Nephron (organoid): Measurements from ENCODE around the gene SLC6A3.

ENCODE experiments used
- H3K27ac Mint-ChIP-seq, 3 experiments: 2 replicates each; pipeline ENCODE4 v1.8.0; 2020; ENCODE audit warnings: mixed read lengths in 3 of 3, mild to moderate bottlenecking in 2 of 3, moderate library complexity in 1 of 3
- H3K27me3 Mint-ChIP-seq: 2 replicates; pipeline ENCODE4 v1.8.0; 2021; ENCODE audit warnings: low read depth, mild to moderate bottlenecking, moderate library complexity, mixed read lengths
- H3K36me3 Mint-ChIP-seq: 2 replicates; pipeline ENCODE4 v1.8.0; 2020; ENCODE audit warnings: low read depth, mixed read lengths
- H3K4me1 Mint-ChIP-seq: 2 replicates; pipeline ENCODE4 v1.8.0; 2020; ENCODE audit warnings: mixed read lengths
- H3K4me3 Mint-ChIP-seq, 3 experiments: 2 replicates each; pipeline ENCODE4 v1.8.0; 2020; ENCODE audit warnings: mild to moderate bottlenecking in 3 of 3, mixed read lengths in 3 of 3, moderate library complexity in 2 of 3
- H3K9me3 Mint-ChIP-seq: 2 replicates; pipeline ENCODE4 v1.8.0; 2020; ENCODE audit warnings: mixed read lengths
- CTCF ChIP-seq, 3 experiments: fragments of 200-600 bp; sonication (generic); IDR thresholded peaks; one replicate each; pipeline ENCODE4 v1.5.0; 2021; ENCODE audit warnings: antibody characterized with exemption in 3 of 3; ENCODE audit not compliant: unreplicated experiment in 3 of 3

The SLC6A3 gene

GRCh38 chr5:1467341-1468246, 22.4 kb upstream of the SLC6A3 start:
- Mint-ChIP-seq H3K27me3 (no peaks in the 10 kb centered on the region), H3K4me3 (no peak overlapping the region), H3K36me3 (peaks cover 46% of the 10 kb centered on the region), H3K9me3 (no peaks in the 10 kb centered on the region), H3K27ac (no peak overlapping the region), H3K4me1 (no peaks in the 10 kb centered on the region)
- no peak for TF ChIP-seq CTCF (IDR thresholded peaks at IDR 0.05; ENCODE audit: unreplicated experiment in 3 of 3)

GRCh38 chr5:1466631-1467265, 21.5 kb upstream of the SLC6A3 start:
- no peak for TF ChIP-seq CTCF (IDR thresholded peaks at IDR 0.05; ENCODE audit: unreplicated experiment in 3 of 3)
- Mint-ChIP-seq H3K4me1 (no peaks in the 10 kb centered on the region), H3K27ac (no peak overlapping the region), H3K9me3 (no peaks in the 10 kb centered on the region), H3K4me3 (no peak overlapping the region), H3K36me3 (peaks cover 53% of the 10 kb centered on the region), H3K27me3 (no peaks in the 10 kb centered on the region)

- no peak for TF ChIP-seq CTCF (IDR thresholded peaks at IDR 0.05; ENCODE audit: unreplicated experiment in 3 of 3)
- no peaks in the 10 kb centered on the region for H3K4me1 Mint-ChIP-seq
- no peak overlapping the region for H3K4me3 Mint-ChIP-seq
- H3K9me3 Mint-ChIP-seq, result no peaks in the 10 kb centered on the region
- peaks cover 55% of the 10 kb centered on the region for H3K36me3 Mint-ChIP-seq
- no peaks in the 10 kb centered on the region for H3K27me3 Mint-ChIP-seq
- H3K27ac Mint-ChIP-seq, result no peak overlapping the region
Measured at GRCh38 chr5:1465966-1466471, 20.8 kb upstream of the SLC6A3 start.

GRCh38 chr5:1465117-1465516, 19.9 kb upstream of the SLC6A3 start:
- H3K4me1 Mint-ChIP-seq, result no peaks in the 10 kb centered on the region
- TF ChIP-seq CTCF (IDR thresholded peaks at IDR 0.05; ENCODE audit: unreplicated experiment in 3 of 3), result no peak
- no peak overlapping the region for H3K27ac Mint-ChIP-seq
- peaks cover 62% of the 10 kb centered on the region for H3K36me3 Mint-ChIP-seq
- no peaks in the 10 kb centered on the region for H3K27me3 Mint-ChIP-seq
- H3K4me3 Mint-ChIP-seq, result no peak overlapping the region
- no peaks in the 10 kb centered on the region for H3K9me3 Mint-ChIP-seq

- H3K9me3 Mint-ChIP-seq, result no peaks in the 10 kb centered on the region
- no peaks in the 10 kb centered on the region for H3K4me1 Mint-ChIP-seq
Measured at GRCh38 chr5:1464511-1464910, 19.3 kb upstream of the SLC6A3 start.

More at GRCh38 chr5:1464511-1464910, 19.3 kb upstream of the SLC6A3 start:
- H3K27ac Mint-ChIP-seq, result no peak overlapping the region
- no peak for TF ChIP-seq CTCF (IDR thresholded peaks at IDR 0.05; ENCODE audit: unreplicated experiment in 3 of 3)
- peaks cover 67% of the 10 kb centered on the region for H3K36me3 Mint-ChIP-seq
- H3K4me3 Mint-ChIP-seq, result no peak overlapping the region
- H3K27me3 Mint-ChIP-seq, result no peaks in the 10 kb centered on the region
